ENCODE data around the gene C6orf52. TPM values are rescaled to one million over a fixed set of nuclear protein-coding genes. Genes with fewer than 3 reads are reported as not detected.

Gene C6orf52
- total and polyA plus RNA-seq, 9 of the 15 experiments (the other 6 are each of a cell fraction or from before 2014, with no cell fraction given), result 6.7 to 37.0 (median 11.1) TPM

GRCh38 chr6:10694302-10695085 lies at the start of gene C6orf52, which contains the start of gene PAK1IP1 (continued):
- no peak for TF ChIP-seq PCBP2 (IDR thresholded peaks at IDR 0.05; ENCODE audit: low read depth, low read length, poor library complexity, severe bottlenecking)
- no peak for TF ChIP-seq MAFF (IDR thresholded peaks at IDR 0.05; ENCODE audit: low read length)
- no peak for TF ChIP-seq ZNF212 (CRISPR knock-in tag; IDR thresholded peaks at IDR 0.05)
- TF ChIP-seq MCM3 (IDR thresholded peaks at IDR 0.05), result no peak
- TF ChIP-seq ZNF707 (CRISPR knock-in tag; conservative IDR thresholded peaks at IDR 0.05), result no peak
- TF ChIP-seq HDAC1 (IDR thresholded peaks at IDR 0.05), result peak in 1 of 2 experiments; percentile 98; a peak in 2 of 4 replicates
- peak; percentile 42 for TF ChIP-seq RBM39 (optimal IDR thresholded peaks at IDR 0.05; ENCODE audit: low read depth, low read length)
- TF ChIP-seq SMARCC2 (IDR thresholded peaks at IDR 0.05; ENCODE audit: low read depth), result 0 out of 2 replicates have a peak, but pooled peaks have one; percentile 26
- TF ChIP-seq ZNF79 (CRISPR knock-in tag; IDR thresholded peaks at IDR 0.05; ENCODE audit: low read depth), result no peak
- no peak for TF ChIP-seq ZBTB43 (CRISPR knock-in tag; IDR thresholded peaks at IDR 0.05)
- TF ChIP-seq POLR3A (IDR thresholded peaks at IDR 0.05; ENCODE audit: borderline replicate concordance, extremely low read depth, insufficient read depth, insufficient read length), result no peak
- peak; percentile 99 for TF ChIP-seq SIN3A (IDR thresholded peaks at IDR 0.05; ENCODE audit: borderline replicate concordance in 2 of 2, control insufficient read depth in 1 of 2, low read depth in 2 of 2, low read length in 2 of 2)
- TF ChIP-seq PRPF4 (IDR thresholded peaks at IDR 0.05; ENCODE audit: insufficient read depth, low read depth, low read length, poor library complexity, severe bottlenecking), result no peak
- no peak for TF ChIP-seq ZFP91 (CRISPR knock-in tag; IDR thresholded peaks at IDR 0.05)
- no peak for TF ChIP-seq BRCA1 (IDR thresholded peaks at IDR 0.05)
- TF ChIP-seq BRCA1 (CRISPR knock-in tag; IDR thresholded peaks at IDR 0.05), result no peak
- TF ChIP-seq, protein P1, sequence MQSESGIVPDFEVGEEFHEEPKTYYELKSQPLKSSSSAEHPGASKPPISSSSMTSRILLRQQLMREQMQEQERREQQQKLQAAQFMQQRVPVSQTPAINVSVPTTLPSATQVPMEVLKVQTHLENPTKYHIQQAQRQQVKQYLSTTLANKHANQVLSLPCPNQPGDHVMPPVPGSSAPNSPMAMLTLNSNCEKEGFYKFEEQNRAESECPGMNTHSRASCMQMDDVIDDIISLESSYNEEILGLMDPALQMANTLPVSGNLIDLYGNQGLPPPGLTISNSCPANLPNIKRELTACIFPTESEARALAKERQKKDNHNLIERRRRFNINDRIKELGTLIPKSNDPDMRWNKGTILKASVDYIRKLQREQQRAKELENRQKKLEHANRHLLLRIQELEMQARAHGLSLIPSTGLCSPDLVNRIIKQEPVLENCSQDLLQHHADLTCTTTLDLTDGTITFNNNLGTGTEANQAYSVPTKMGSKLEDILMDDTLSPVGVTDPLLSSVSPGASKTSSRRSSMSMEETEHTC (IDR thresholded peaks at IDR 0.05), result peak; percentile 87
- peak; percentile 99 for TF ChIP-seq BHLHE40 (IDR thresholded peaks at IDR 0.05; ENCODE audit: low read length)
- no peak for TF ChIP-seq FOXP1 (CRISPR knock-in tag; IDR thresholded peaks at IDR 0.05)
- TF ChIP-seq, protein P2, sequence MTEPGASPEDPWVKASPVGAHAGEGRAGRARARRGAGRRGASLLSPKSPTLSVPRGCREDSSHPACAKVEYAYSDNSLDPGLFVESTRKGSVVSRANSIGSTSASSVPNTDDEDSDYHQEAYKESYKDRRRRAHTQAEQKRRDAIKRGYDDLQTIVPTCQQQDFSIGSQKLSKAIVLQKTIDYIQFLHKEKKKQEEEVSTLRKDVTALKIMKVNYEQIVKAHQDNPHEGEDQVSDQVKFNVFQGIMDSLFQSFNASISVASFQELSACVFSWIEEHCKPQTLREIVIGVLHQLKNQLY (CRISPR knock-in tag; conservative IDR thresholded peaks at IDR 0.05), result no peak
- TF ChIP-seq, protein P3, sequence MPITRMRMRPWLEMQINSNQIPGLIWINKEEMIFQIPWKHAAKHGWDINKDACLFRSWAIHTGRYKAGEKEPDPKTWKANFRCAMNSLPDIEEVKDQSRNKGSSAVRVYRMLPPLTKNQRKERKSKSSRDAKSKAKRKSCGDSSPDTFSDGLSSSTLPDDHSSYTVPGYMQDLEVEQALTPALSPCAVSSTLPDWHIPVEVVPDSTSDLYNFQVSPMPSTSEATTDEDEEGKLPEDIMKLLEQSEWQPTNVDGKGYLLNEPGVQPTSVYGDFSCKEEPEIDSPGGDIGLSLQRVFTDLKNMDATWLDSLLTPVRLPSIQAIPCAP (CRISPR knock-in tag; IDR thresholded peaks at IDR 0.05; ENCODE audit: borderline replicate concordance), result 0 out of 2 replicates have a peak, but pooled peaks have one; percentile 15
- no peak for TF ChIP-seq MCM5 (IDR thresholded peaks at IDR 0.05; ENCODE audit: low read depth)
